ENCODE results near the gene GINS1.

GRCh38 chr20:25394996-25395395, 12.5 kb upstream of the GINS1 start:
- TF ChIP-seq CTCF (IDR thresholded peaks at IDR 0.05): no peak
- TF ChIP-seq POLR2AphosphoS5 (IDR thresholded peaks at IDR 0.05): no peak
- no peak for TF ChIP-seq POLR2A (IDR thresholded peaks at IDR 0.05)
- TF ChIP-seq EP300 (IDR thresholded peaks at IDR 0.05): no peak

All from stomach (tissue), 4 donors.